OCI-LY7 (cell line): ENCODE measurements around the gene CORO2A. TPM values are rescaled to one million over a fixed set of nuclear protein-coding genes. Genes with fewer than 3 reads are reported as not detected.

ENCODE experiments used
- BruUV-seq: library from RNA; stranded (reverse); fragments of 400-500 nt; replicated peaks from 2 replicates; lab custom pipeline; 2021; lab: Mats Ljungman, UMichigan
- CTCF ChIA-PET: fragments of 300-600 bp; sonication (Branson Sonifier 250); formaldehyde crosslinking; loops from one replicate; lab custom pipeline; 2022; ENCODE audit warnings: antibody characterized with exemption; ENCODE audit not compliant: unreplicated experiment; lab: Charles Lee
- POLR2A ChIA-PET: fragments of 300-600 bp; sonication (Branson Sonifier 250); formaldehyde crosslinking; loops from one replicate; lab custom pipeline; 2022; ENCODE audit warnings: antibody characterized with exemption; lab: Charles Lee
- DNase-seq: peaks from one replicate; pipeline ENCODE4 v3.0.0-alpha.2; 2015; ENCODE audit warnings: low spot score
- H2AFZ ChIP-seq: fragments of 200-600 bp; sonication (generic), shearing (Covaris generic); 2 replicates; pipeline ENCODE4 v1.6.1; 2014; ENCODE audit warnings: mild to moderate bottlenecking, antibody characterized with exemption, low read length, moderate library complexity
- H3K27ac ChIP-seq: fragments of 200-600 bp; sonication (generic); 2 replicates; pipeline ENCODE4 v1.5.1; 2014; ENCODE audit warnings: mixed run types, low read depth, mild to moderate bottlenecking, moderate library complexity, low read length, inconsistent platforms; ENCODE audit not compliant: poor library complexity, severe bottlenecking
- H3K36me3 ChIP-seq: fragments of 200-600 bp; sonication (generic); 2 replicates; pipeline ENCODE4 v1.6.1; 2014; ENCODE audit warnings: mild to moderate bottlenecking, antibody characterized with exemption, low read length, moderate library complexity, mixed read lengths; ENCODE audit not compliant: insufficient read depth
- H3K4me1 ChIP-seq: fragments of 200-600 bp; sonication (generic); 2 replicates; pipeline ENCODE4 v1.5.1; 2014; ENCODE audit warnings: mild to moderate bottlenecking, low read length; ENCODE audit not compliant: insufficient read depth, poor library complexity, severe bottlenecking
- H3K4me2 ChIP-seq: fragments of 200-600 bp; sonication (generic); 2 replicates; pipeline ENCODE4 v1.6.1; 2014; ENCODE audit warnings: mild to moderate bottlenecking, low read length
- H3K4me3 ChIP-seq: fragments of 200-600 bp; sonication (generic); 2 replicates; pipeline ENCODE4 v1.5.1; 2014; ENCODE audit warnings: mild to moderate bottlenecking, low read depth, low read length; ENCODE audit not compliant: poor library complexity, severe bottlenecking
- H3K79me2 ChIP-seq: fragments of 200-600 bp; sonication (generic); 2 replicates; pipeline ENCODE4 v1.6.1; 2016; ENCODE audit warnings: low read depth, mild to moderate bottlenecking, low read length, moderate library complexity, mixed read lengths; ENCODE audit not compliant: insufficient read depth
- H3K9me2 ChIP-seq: fragments of 200-600 bp; sonication (generic); 2 replicates; pipeline ENCODE4 v1.6.1; 2016; ENCODE audit warnings: mild to moderate bottlenecking, low read length, mixed read lengths; ENCODE audit not compliant: insufficient read depth
- H3K9me3 ChIP-seq: fragments of 200-600 bp; sonication (generic); 2 replicates; pipeline ENCODE4 v1.6.1; 2014; ENCODE audit warnings: mild to moderate bottlenecking, mixed run types, low read length, mixed read lengths
- H4K20me1 ChIP-seq: fragments of 200-600 bp; sonication (generic); 2 replicates; pipeline ENCODE4 v1.6.1; 2014; ENCODE audit warnings: mild to moderate bottlenecking, antibody characterized with exemption, low read length, moderate library complexity, mixed read lengths; ENCODE audit not compliant: insufficient read depth
- CTCF ChIP-seq: fragments of 200-600 bp; sonication (generic); conservative IDR thresholded peaks from 2 replicates; pipeline ENCODE4 v1.5.1; 2014; ENCODE audit warnings: mild to moderate bottlenecking, antibody characterized with exemption, low read length, moderate library complexity, mixed read lengths
- EZH2phosphoT487 ChIP-seq: fragments of 200-600 bp; sonication (generic); IDR thresholded peaks from 2 replicates; pipeline ENCODE4 v1.6.1; 2018; ENCODE audit warnings: low read depth, borderline replicate concordance, mild to moderate bottlenecking, mixed run types, antibody characterized with exemption, low read length, moderate library complexity, mixed read lengths
- intact Hi-C: fragments of 100-400 bp; cut with micrococcal nuclease; formaldehyde crosslinking; loops from one replicate; pipeline ENCODE4 v1.10.0; 2022; ENCODE audit not compliant: unreplicated experiment
- total RNA-seq, 2 experiments: library from RNA; depleted of rRNA in 1 of 2; stranded (reverse); fragments of >200 nt in 1 of 2; shearing (Covaris generic) in 1 of 2; gene quantifications; 2 replicates each; pipeline ENCODE4 v1.2.3, GENCODE V29; 2014 to 2022

Gene CORO2A
- total RNA-seq, 2 experiments from 2014 or later, result 1.8 to 3.9 TPM

DNA sequence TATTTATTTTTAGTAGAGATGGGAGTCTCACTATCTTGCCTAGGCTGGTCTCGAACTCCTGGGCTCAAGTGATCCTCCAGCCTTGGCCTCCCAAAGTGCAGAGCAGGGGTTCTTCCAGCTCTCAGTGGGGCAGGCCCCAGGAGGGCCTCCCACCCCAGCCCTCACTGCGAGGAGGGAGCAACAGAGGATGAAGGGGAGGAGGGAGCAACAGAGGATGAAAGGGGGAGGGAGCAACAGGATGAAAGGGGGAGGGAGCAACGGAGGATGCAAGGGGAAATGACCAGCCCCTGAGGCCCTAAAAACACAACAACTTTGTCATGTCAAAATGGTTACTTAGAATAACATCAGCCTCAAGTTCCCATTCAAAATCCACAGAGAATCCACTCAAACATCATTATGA is 83.4 kb downstream of the CORO2A start:
- Histone ChIP-seq H3K9me2 (no peaks in the 10 kb centered on the region), H3K4me2 (peak overlapping the region; percentile 59), H2AFZ (peak overlapping the region; percentile 29; the same call in 1 of the 2 replicates), H3K36me3 (peaks cover 45% of the 10 kb centered on the region), H3K4me1 (peaks cover 59% of the 10 kb centered on the region), H3K9me3 (peaks cover 18% of the 10 kb centered on the region; the same call in 1 of the 2 replicates), H3K27ac (peak overlapping the region; percentile 92), H3K79me2 (peaks cover 20% of the 10 kb centered on the region; the same call in 1 of the 2 replicates), H3K4me3 (peak overlapping the region; percentile 1), H4K20me1 (no peaks in the 10 kb centered on the region)
- POLR2A ChIA-PET, result interaction anchor here (1.1 to 2.5 kb wide), 6 partner anchors 9 to 434 kb away, joined by 3 to 20 read pairs (median 8); partner anchors contain the start of gene TRIM14
- no TSS peak for BruUV-seq
- TF ChIP-seq EZH2phosphoT487 (no peak), CTCF (no peak)
- peak; percentile 52 for DNase-seq
- CTCF ChIA-PET, result interaction anchor here (1.0 to 2.3 kb wide), 3 partner anchors 10 to 62 kb away, joined by 3 to 9 read pairs (median 5); partner anchors contain the start of gene TRIM14
- intact Hi-C loops, result loop anchor here (5.0 kb wide), 1 partner anchor 172 kb away; the partner anchor contains the start of gene HEMGN

DNA sequence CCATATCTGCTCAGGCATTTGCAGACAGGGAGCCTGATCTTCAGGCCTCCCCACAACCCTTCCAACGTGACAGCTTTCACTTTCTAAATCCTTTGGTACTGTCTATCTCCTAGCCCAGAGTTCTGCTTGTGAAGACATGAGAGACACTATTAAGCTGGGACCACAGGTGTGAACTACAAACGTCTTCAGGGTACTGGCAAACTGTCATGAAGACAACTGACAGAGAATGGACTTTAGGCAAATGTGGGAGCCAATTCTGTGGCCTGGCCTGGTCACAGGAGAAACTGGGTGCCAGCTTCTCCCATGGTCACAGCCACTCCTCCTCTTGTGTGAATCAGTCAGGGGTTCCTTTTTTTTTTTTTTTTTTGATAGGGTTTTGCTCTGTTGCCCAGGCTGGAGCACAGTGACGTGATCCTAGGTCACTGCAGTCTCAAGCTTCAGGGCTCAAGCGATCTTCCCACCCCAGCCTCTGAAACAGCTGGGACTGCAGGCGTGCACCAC is 83.9 kb downstream of the CORO2A start:
- intact Hi-C loops, result loop anchor here (5.0 kb wide), 1 partner anchor 171 kb away; the partner anchor contains the start of gene HEMGN
- Histone ChIP-seq H3K9me2 (no peaks in the 10 kb centered on the region), H2AFZ (peak overlapping the region; percentile 29; the same call in 1 of the 2 replicates), H3K4me2 (peak overlapping the region; percentile 59), H3K36me3 (peaks cover 47% of the 10 kb centered on the region), H3K79me2 (peaks cover 25% of the 10 kb centered on the region; the same call in 1 of the 2 replicates), H4K20me1 (no peaks in the 10 kb centered on the region), H3K4me3 (peak overlapping the region; percentile 1), H3K9me3 (peaks cover 18% of the 10 kb centered on the region; the same call in 1 of the 2 replicates), H3K27ac (peak overlapping the region; percentile 92), H3K4me1 (peaks cover 64% of the 10 kb centered on the region)
- POLR2A ChIA-PET, result interaction anchor here (0.7 to 2.5 kb wide), 11 partner anchors 9 to 433 kb away, joined by 3 to 20 read pairs (median 4); partner anchors contain the start of gene TRIM14
- CTCF ChIA-PET, result interaction anchor here (1.0 to 2.3 kb wide), 3 partner anchors 10 to 62 kb away, joined by 3 to 9 read pairs (median 5); partner anchors contain the start of gene TRIM14
- DNase-seq, result peak; percentile 83
- no TSS peak for BruUV-seq
- no peak for TF ChIP-seq EZH2phosphoT487
- TF ChIP-seq CTCF, result no peak
